OCI-LY7 (cell line): ENCODE results near the gene UGT1A4.

Source experiments
- CTCF ChIP-seq: fragments of 200-600 bp; sonication (generic); conservative IDR thresholded peaks from 2 replicates; pipeline ENCODE4 v1.5.1; 2014; ENCODE audit warnings: mild to moderate bottlenecking, antibody characterized with exemption, low read length, moderate library complexity, mixed read lengths
- EZH2phosphoT487 ChIP-seq: fragments of 200-600 bp; sonication (generic); IDR thresholded peaks from 2 replicates; pipeline ENCODE4 v1.6.1; 2018; ENCODE audit warnings: low read depth, borderline replicate concordance, mild to moderate bottlenecking, mixed run types, antibody characterized with exemption, low read length, moderate library complexity, mixed read lengths

GRCh38 chr2:233779722-233780121 lies 61.2 kb downstream of the UGT1A4 start:
- TF ChIP-seq CTCF (no peak), EZH2phosphoT487 (no peak)
